ENCODE data around the gene GTSF1L.

DNA sequence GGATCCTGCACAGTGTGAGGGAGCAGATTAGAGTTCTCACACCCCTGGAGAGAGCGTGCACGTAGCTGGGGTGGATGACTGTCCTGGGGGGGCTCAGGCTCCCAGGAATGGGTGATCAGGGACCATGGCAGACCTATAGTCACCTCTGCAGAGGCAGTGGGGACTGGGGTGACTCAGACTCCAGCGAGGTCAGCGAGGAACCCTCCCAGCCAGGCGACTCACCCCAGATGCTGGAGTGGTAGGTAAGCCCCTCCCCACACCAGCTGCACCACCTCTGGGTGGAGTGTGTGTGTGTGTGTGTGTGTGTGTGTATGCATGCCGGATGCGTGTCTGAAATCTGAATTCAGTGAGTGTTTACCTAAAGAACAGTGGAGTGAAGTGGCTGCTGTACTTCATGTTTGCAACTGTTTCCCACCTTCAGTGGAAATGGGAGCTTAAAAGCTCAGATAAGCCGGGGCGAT is 17.4 kb upstream of the GTSF1L start:
- TF ChIP-seq, protein P1, sequence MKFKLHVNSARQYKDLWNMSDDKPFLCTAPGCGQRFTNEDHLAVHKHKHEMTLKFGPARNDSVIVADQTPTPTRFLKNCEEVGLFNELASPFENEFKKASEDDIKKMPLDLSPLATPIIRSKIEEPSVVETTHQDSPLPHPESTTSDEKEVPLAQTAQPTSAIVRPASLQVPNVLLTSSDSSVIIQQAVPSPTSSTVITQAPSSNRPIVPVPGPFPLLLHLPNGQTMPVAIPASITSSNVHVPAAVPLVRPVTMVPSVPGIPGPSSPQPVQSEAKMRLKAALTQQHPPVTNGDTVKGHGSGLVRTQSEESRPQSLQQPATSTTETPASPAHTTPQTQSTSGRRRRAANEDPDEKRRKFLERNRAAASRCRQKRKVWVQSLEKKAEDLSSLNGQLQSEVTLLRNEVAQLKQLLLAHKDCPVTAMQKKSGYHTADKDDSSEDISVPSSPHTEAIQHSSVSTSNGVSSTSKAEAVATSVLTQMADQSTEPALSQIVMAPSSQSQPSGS (CRISPR knock-in tag; IDR thresholded peaks at IDR 0.05) = no peak
- TF ChIP-seq ZNF644 (tag; IDR thresholded peaks at IDR 0.05; ENCODE audit: low read depth) (no peak), SAFB (IDR thresholded peaks at IDR 0.05; ENCODE audit: borderline replicate concordance, low read depth, low read length) (no peak), ZNF121 (CRISPR knock-in tag; conservative IDR thresholded peaks at IDR 0.05) (no peak), TAF1 (IDR thresholded peaks at IDR 0.05; ENCODE audit: control insufficient read depth, extremely low read depth, insufficient read depth, low read length, severe bottlenecking) (no peak), BACH1 (tag; IDR thresholded peaks at IDR 0.05) (no peak)
- TF ChIP-seq, protein P2, sequence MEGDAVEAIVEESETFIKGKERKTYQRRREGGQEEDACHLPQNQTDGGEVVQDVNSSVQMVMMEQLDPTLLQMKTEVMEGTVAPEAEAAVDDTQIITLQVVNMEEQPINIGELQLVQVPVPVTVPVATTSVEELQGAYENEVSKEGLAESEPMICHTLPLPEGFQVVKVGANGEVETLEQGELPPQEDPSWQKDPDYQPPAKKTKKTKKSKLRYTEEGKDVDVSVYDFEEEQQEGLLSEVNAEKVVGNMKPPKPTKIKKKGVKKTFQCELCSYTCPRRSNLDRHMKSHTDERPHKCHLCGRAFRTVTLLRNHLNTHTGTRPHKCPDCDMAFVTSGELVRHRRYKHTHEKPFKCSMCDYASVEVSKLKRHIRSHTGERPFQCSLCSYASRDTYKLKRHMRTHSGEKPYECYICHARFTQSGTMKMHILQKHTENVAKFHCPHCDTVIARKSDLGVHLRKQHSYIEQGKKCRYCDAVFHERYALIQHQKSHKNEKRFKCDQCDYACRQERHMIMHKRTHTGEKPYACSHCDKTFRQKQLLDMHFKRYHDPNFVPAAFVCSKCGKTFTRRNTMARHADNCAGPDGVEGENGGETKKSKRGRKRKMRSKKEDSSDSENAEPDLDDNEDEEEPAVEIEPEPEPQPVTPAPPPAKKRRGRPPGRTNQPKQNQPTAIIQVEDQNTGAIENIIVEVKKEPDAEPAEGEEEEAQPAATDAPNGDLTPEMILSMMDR (IDR thresholded peaks at IDR 0.05 in 2 of 3, conservative IDR thresholded peaks at IDR 0.05 in 1 of 3; ENCODE audit: insufficient read depth in 2 of 3, low read depth in 1 of 3, low read length in 3 of 3) = no peak
- TF ChIP-seq, protein P3, sequence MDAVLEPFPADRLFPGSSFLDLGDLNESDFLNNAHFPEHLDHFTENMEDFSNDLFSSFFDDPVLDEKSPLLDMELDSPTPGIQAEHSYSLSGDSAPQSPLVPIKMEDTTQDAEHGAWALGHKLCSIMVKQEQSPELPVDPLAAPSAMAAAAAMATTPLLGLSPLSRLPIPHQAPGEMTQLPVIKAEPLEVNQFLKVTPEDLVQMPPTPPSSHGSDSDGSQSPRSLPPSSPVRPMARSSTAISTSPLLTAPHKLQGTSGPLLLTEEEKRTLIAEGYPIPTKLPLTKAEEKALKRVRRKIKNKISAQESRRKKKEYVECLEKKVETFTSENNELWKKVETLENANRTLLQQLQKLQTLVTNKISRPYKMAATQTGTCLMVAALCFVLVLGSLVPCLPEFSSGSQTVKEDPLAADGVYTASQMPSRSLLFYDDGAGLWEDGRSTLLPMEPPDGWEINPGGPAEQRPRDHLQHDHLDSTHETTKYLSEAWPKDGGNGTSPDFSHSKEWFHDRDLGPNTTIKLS (IDR thresholded peaks at IDR 0.05; ENCODE audit: borderline replicate concordance, low read depth) = no peak
